H9 (cell line): Measurements from ENCODE around the gene SRGAP3. TPM values are rescaled to one million over a fixed set of nuclear protein-coding genes. Genes with fewer than 3 reads are reported as not detected.

Experiments
- DNase-seq: peaks from one replicate; pipeline ENCODE4 v3.0.0-alpha.2; 2017
- H2AFZ ChIP-seq: one replicate; pipeline ENCODE4 v1.6.1; 2013; ENCODE audit warnings: mild to moderate bottlenecking, low read length, control low read depth, moderate library complexity
- H2AK5ac ChIP-seq: 2 replicates; pipeline ENCODE4 v1.6.1; 2013; ENCODE audit warnings: low read length, control low read depth, mixed read lengths; ENCODE audit not compliant: insufficient read length
- H2BK120ac ChIP-seq: one replicate; pipeline ENCODE4 v1.6.1; 2013; ENCODE audit warnings: low read depth, mild to moderate bottlenecking, low read length, control low read depth, inconsistent platforms; ENCODE audit not compliant: poor library complexity, severe bottlenecking
- H2BK12ac ChIP-seq: 2 replicates; pipeline ENCODE4 v1.6.1; 2013; ENCODE audit warnings: low read length, control low read depth, mixed read lengths, low read depth; ENCODE audit not compliant: insufficient read length
- H2BK15ac ChIP-seq: 2 replicates; pipeline ENCODE4 v1.6.1; 2013; ENCODE audit warnings: low read depth, low read length, control low read depth
- H2BK20ac ChIP-seq: one replicate; pipeline ENCODE4 v1.6.1; 2013; ENCODE audit warnings: low read depth, mild to moderate bottlenecking, low read length, control low read depth, inconsistent platforms; ENCODE audit not compliant: poor library complexity, severe bottlenecking
- H2BK5ac ChIP-seq: 2 replicates; pipeline ENCODE4 v1.6.1; 2013; ENCODE audit warnings: low read length, control low read depth, mixed read lengths; ENCODE audit not compliant: insufficient read length
- H3K14ac ChIP-seq: 2 replicates; pipeline ENCODE4 v1.6.1; 2013; ENCODE audit warnings: low read length, control low read depth; ENCODE audit not compliant: insufficient read depth
- H3K18ac ChIP-seq: 2 replicates; pipeline ENCODE4 v1.6.1; 2013; ENCODE audit warnings: low read depth, mild to moderate bottlenecking, mixed read lengths, low read length, control low read depth; ENCODE audit not compliant: insufficient read length
- H3K23ac ChIP-seq: 2 replicates; pipeline ENCODE4 v1.6.1; 2013; ENCODE audit warnings: low read length, control low read depth, mixed read lengths, low read depth; ENCODE audit not compliant: insufficient read length
- H3K23me2 ChIP-seq: 2 replicates; pipeline ENCODE4 v1.6.1; 2013; ENCODE audit warnings: low read depth, mild to moderate bottlenecking, mixed read lengths, low read length, control low read depth; ENCODE audit not compliant: insufficient read length, poor library complexity, severe bottlenecking
- H3K27ac ChIP-seq: 2 replicates; pipeline ENCODE4 v1.5.1; 2013; ENCODE audit warnings: low read length, control low read depth, mixed read lengths, low read depth; ENCODE audit not compliant: insufficient read length
- H3K27me3 ChIP-seq: 2 replicates; pipeline ENCODE4 v1.6.1; 2013; ENCODE audit warnings: low read length, control low read depth, inconsistent platforms; ENCODE audit not compliant: insufficient read depth
- H3K4ac ChIP-seq: 2 replicates; pipeline ENCODE4 v1.6.1; 2013; ENCODE audit warnings: low read depth, mild to moderate bottlenecking, control low read depth, inconsistent platforms, low read length, moderate library complexity
- H3K4me1 ChIP-seq: 2 replicates; pipeline ENCODE4 v1.6.1; 2013; ENCODE audit warnings: low read length, control low read depth, inconsistent platforms; ENCODE audit not compliant: insufficient read depth
- H3K4me2 ChIP-seq: 2 replicates; pipeline ENCODE4 v1.6.1; 2013; ENCODE audit warnings: low read length, control low read depth, mixed read lengths; ENCODE audit not compliant: insufficient read length, insufficient read depth
- H3K56ac ChIP-seq: 2 replicates; pipeline ENCODE4 v1.6.1; 2013; ENCODE audit warnings: low read depth, mild to moderate bottlenecking, mixed read lengths, low read length, control low read depth; ENCODE audit not compliant: insufficient read length
- H3K79me1 ChIP-seq: 2 replicates; pipeline ENCODE4 v1.6.1; 2013; ENCODE audit warnings: low read depth, mild to moderate bottlenecking, moderate library complexity, low read length, control low read depth, inconsistent platforms; ENCODE audit not compliant: insufficient read depth, poor library complexity, severe bottlenecking
- H3K79me2 ChIP-seq: 2 replicates; pipeline ENCODE4 v1.6.1; 2013; ENCODE audit warnings: low read length, control low read depth, inconsistent platforms; ENCODE audit not compliant: insufficient read depth
- H3K9ac ChIP-seq: 2 replicates; pipeline ENCODE4 v1.6.1; 2013; ENCODE audit warnings: low read length, control low read depth, mixed read lengths; ENCODE audit not compliant: insufficient read length; ENCODE audit errors: extremely low read depth
- H3K9me3 ChIP-seq: one replicate; pipeline ENCODE4 v1.6.1; 2013; ENCODE audit warnings: low read depth, low read length, inconsistent platforms; ENCODE audit not compliant: control insufficient read depth
- H3T11ph ChIP-seq: one replicate; pipeline ENCODE4 v1.6.1; 2013; ENCODE audit warnings: mild to moderate bottlenecking, low read length, control low read depth, inconsistent platforms
- H4K20me1 ChIP-seq: one replicate; pipeline ENCODE4 v1.6.1; 2013; ENCODE audit not compliant: control insufficient read depth, insufficient read length, insufficient read depth
- H4K5ac ChIP-seq: 2 replicates; pipeline ENCODE4 v1.6.1; 2013; ENCODE audit warnings: low read depth, mild to moderate bottlenecking, mixed read lengths, low read length, control low read depth; ENCODE audit not compliant: insufficient read length
- H4K8ac ChIP-seq: replicated peaks from 2 replicates; pipeline ENCODE4 v1.6.1; 2013; ENCODE audit warnings: low read length, control low read depth, mixed read lengths, low read depth; ENCODE audit not compliant: insufficient read length
- H4K91ac ChIP-seq: 2 replicates; pipeline ENCODE4 v1.6.1; 2013; ENCODE audit warnings: low read depth, mild to moderate bottlenecking, moderate library complexity, mixed read lengths, low read length, control low read depth; ENCODE audit not compliant: insufficient read length
- H3K27ac Mint-ChIP-seq, 3 experiments: 2 replicates in 2 of 3; 3 replicates in 1 of 3; pipeline ENCODE4 v1.8.0; 2020 to 2021; ENCODE audit warnings: mixed read lengths in 3 of 3, mild to moderate bottlenecking in 1 of 3, moderate library complexity in 1 of 3
- H3K27me3 Mint-ChIP-seq: 2 replicates; pipeline ENCODE4 v1.8.0; 2021; ENCODE audit warnings: low read depth, mild to moderate bottlenecking, moderate library complexity, mixed read lengths
- H3K36me3 Mint-ChIP-seq, 3 experiments: 2 replicates in 2 of 3; 3 replicates in 1 of 3; pipeline ENCODE4 v1.8.0; 2020 to 2021; ENCODE audit warnings: low read depth in 3 of 3, mixed read lengths in 3 of 3; ENCODE audit not compliant: insufficient read depth in 1 of 3
- H3K4me1 Mint-ChIP-seq, 2 experiments: 2 replicates each; pipeline ENCODE4 v1.8.0; 2020; ENCODE audit warnings: mixed read lengths in 2 of 2
- H3K4me3 Mint-ChIP-seq, 2 experiments: 2 replicates in 1 of 2; 3 replicates in 1 of 2; pipeline ENCODE4 v1.8.0; 2020 to 2021; ENCODE audit warnings: mild to moderate bottlenecking in 2 of 2, mixed read lengths in 2 of 2, moderate library complexity in 1 of 2
- H3K9me3 Mint-ChIP-seq, 2 experiments: 2 replicates in 1 of 2; 3 replicates in 1 of 2; pipeline ENCODE4 v1.8.0; 2020; ENCODE audit warnings: mild to moderate bottlenecking in 2 of 2, mixed read lengths in 2 of 2, moderate library complexity in 1 of 2
- WGBS: extraction: QIAGEN DNeasy Blood & Tissue Kit; methylation state at CpG from one replicate; pipeline ENCODE4 v1.1.7; 2013; ENCODE audit warnings: missing lambda C conversion rate, low lambda C conversion rate, mixed read lengths; ENCODE audit not compliant: insufficient read length; ENCODE audit errors: extremely low coverage; 5-methylcytosine and 5-hydroxymethylcytosine counted together
- total RNA-seq: library from RNA; stranded (reverse); gene quantifications from 2 replicates; pipeline ENCODE4 v1.2.1, GENCODE V29; 2021
- TF ChIP-seq, protein P1 (sequence below): fragments of 200-600 bp; sonication (generic); conservative IDR thresholded peaks from 3 replicates; pipeline ENCODE4 v1.8.0; 2021; ENCODE audit warnings: antibody characterized with exemption, mild to moderate bottlenecking

SRGAP3 gene
- total RNA-seq, 1 experiment from 2014 or later: 3.4 TPM

GRCh38 chr3:8968375-8968882 lies 281.0 kb downstream of the SRGAP3 start:
- Mint-ChIP-seq H3K4me3 (no peak overlapping the region), H3K27me3 (peaks cover 21% of the 10 kb centered on the region), H3K36me3 (no peaks in the 10 kb centered on the region), H3K4me1 (peaks cover 23% of the 10 kb centered on the region in 2 experiments), H3K9me3 (no peaks in the 10 kb centered on the region), H3K27ac (peak overlapping the region in 1 of 3 experiments; percentile 15; a peak in 1 of 7 replicates)
- Histone ChIP-seq H3K23ac (no peak overlapping the region), H2BK20ac (no peak overlapping the region), H3K4me2 (no peak overlapping the region), H2BK5ac (no peak overlapping the region), H3K79me2 (no peaks in the 10 kb centered on the region), H2BK120ac (no peak overlapping the region), H3K14ac (no peak overlapping the region), H4K5ac (no peak overlapping the region), H3T11ph (no peak overlapping the region), H2BK12ac (no peak overlapping the region), H2AFZ (no peak overlapping the region), H4K20me1 (no peaks in the 10 kb centered on the region), H4K8ac (no peak overlapping the region), H3K79me1 (no peaks in the 10 kb centered on the region), H3K9ac (no peak overlapping the region), H3K27me3 (no peaks in the 10 kb centered on the region), H3K4ac (no peak overlapping the region), H3K56ac (no peak overlapping the region), H3K9me3 (no peaks in the 10 kb centered on the region), H3K18ac (no peak overlapping the region), H3K27ac (no peak overlapping the region), H3K23me2 (peaks cover 3% of the 10 kb centered on the region), H4K91ac (no peak overlapping the region), H3K4me1 (no peaks in the 10 kb centered on the region; the same call in 1 of the 2 replicates), H2BK15ac (no peak overlapping the region), H2AK5ac (no peak overlapping the region)
- no CpG with 5 or more reads among the region's 5 CpGs for WGBS
- DNase-seq: no peak
- TF ChIP-seq, protein P1, sequence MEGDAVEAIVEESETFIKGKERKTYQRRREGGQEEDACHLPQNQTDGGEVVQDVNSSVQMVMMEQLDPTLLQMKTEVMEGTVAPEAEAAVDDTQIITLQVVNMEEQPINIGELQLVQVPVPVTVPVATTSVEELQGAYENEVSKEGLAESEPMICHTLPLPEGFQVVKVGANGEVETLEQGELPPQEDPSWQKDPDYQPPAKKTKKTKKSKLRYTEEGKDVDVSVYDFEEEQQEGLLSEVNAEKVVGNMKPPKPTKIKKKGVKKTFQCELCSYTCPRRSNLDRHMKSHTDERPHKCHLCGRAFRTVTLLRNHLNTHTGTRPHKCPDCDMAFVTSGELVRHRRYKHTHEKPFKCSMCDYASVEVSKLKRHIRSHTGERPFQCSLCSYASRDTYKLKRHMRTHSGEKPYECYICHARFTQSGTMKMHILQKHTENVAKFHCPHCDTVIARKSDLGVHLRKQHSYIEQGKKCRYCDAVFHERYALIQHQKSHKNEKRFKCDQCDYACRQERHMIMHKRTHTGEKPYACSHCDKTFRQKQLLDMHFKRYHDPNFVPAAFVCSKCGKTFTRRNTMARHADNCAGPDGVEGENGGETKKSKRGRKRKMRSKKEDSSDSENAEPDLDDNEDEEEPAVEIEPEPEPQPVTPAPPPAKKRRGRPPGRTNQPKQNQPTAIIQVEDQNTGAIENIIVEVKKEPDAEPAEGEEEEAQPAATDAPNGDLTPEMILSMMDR: no peak
